B cell (primary cell): Measurements from ENCODE around the gene PEDS1. TPM values are rescaled to one million over a fixed set of nuclear protein-coding genes. Genes with fewer than 3 reads are reported as not detected.

Experiments used
- ATAC-seq: fragments of 200-7000 bp; cut with Tn5 transposase; one replicate; pipeline ENCODE4 v1.10.0; 2021; ENCODE audit warnings: low read depth, mild to moderate bottlenecking, moderate number of reproducible peaks, moderate library complexity
- CTCF ChIA-PET: fragments of 350-600 bp; sonication (Branson Sonifier 250); formaldehyde crosslinking; loops from one replicate; lab custom pipeline; 2021; ENCODE audit warnings: antibody characterized with exemption, inconsistent platforms; lab: Charles Lee
- POLR2A ChIA-PET: fragments of 350-600 bp; sonication (Branson Sonifier 250); formaldehyde crosslinking; loops from one replicate; lab custom pipeline; 2021; ENCODE audit warnings: antibody characterized with exemption; lab: Charles Lee
- DNase-seq: peaks from one replicate; pipeline ENCODE4 v3.0.0; 2013
- H2AFZ ChIP-seq: 2 replicates; pipeline ENCODE4 v1.6.1; 2012; ENCODE audit warnings: mild to moderate bottlenecking, low read depth, low read length; ENCODE audit not compliant: insufficient read depth, poor library complexity, severe bottlenecking
- H3K27ac ChIP-seq, 2 donors: 1 replicate in 1 of 2; 2 replicates in 1 of 2; pipeline ENCODE4 v1.5.1; 2012 to 2013; ENCODE audit warnings: low read length in 2 of 2, mild to moderate bottlenecking in 2 of 2, moderate library complexity in 1 of 2
- H3K27me3 ChIP-seq, 4 experiments: fragments of 200-600 bp in 1 of 4; sonication (generic) in 1 of 4; replicated peaks in 1 of 4; 1 replicate in 2 of 4; 2 replicates in 2 of 4; pipeline versions ENCODE4 v1.6.1 to v1.7.0; 2013 to 2016; ENCODE audit warnings: low read length in 3 of 4, mild to moderate bottlenecking in 2 of 4, mixed read lengths in 1 of 4, moderate library complexity in 1 of 4; ENCODE audit not compliant: insufficient read depth in 4 of 4, control insufficient read depth in 3 of 4; ENCODE audit errors: control extremely low read depth in 1 of 4
- H3K36me3 ChIP-seq, 2 experiments: replicated peaks in 1 of 2; 1 replicate in 1 of 2; 2 replicates in 1 of 2; pipeline versions ENCODE4 v1.6.1 to v1.7.1; 2013; ENCODE audit warnings: low read length in 1 of 2; ENCODE audit not compliant: insufficient read depth in 2 of 2, control insufficient read depth in 1 of 2; ENCODE audit errors: control extremely low read depth in 1 of 2, extremely low read depth in 1 of 2
- H3K4me1 ChIP-seq, 2 donors: fragments of 200-600 bp in 1 of 2; sonication (generic) in 1 of 2; 1 replicate in 1 of 2; 2 replicates in 1 of 2; pipeline versions ENCODE4 v1.5.1 to v1.6.1; 2013 to 2017; ENCODE audit warnings: low read length in 2 of 2; ENCODE audit not compliant: control insufficient read depth in 2 of 2, insufficient read depth in 2 of 2
- H3K4me2 ChIP-seq: replicated peaks from 2 replicates; pipeline ENCODE3; 2012; ENCODE audit warnings: mild to moderate bottlenecking, low read depth, low read length; ENCODE audit not compliant: poor library complexity, severe bottlenecking
- H3K4me3 ChIP-seq, 5 experiments: fragments of 200-600 bp in 1 of 5; sonication (generic) in 1 of 5; 1 replicate in 3 of 5; 2 replicates in 2 of 5; pipeline versions ENCODE4 v1.5.1 to v1.7.0; 2011 to 2016; ENCODE audit warnings: low read length in 4 of 5, mild to moderate bottlenecking in 4 of 5, low read depth in 2 of 5, control low read depth in 1 of 5, moderate library complexity in 1 of 5; ENCODE audit not compliant: insufficient read depth in 1 of 5; ENCODE audit errors: control extremely low read depth in 1 of 5, extremely low read depth in 1 of 5
- H3K79me2 ChIP-seq: fragments of 200-600 bp; sonication (generic); one replicate; pipeline ENCODE4 v1.6.0; 2016; ENCODE audit warnings: low read length; ENCODE audit not compliant: control insufficient read depth, insufficient read depth
- H3K9ac ChIP-seq: fragments of 200-600 bp; sonication (generic); 2 replicates; pipeline ENCODE4 v1.6.1; 2017; ENCODE audit warnings: mild to moderate bottlenecking, low read length, moderate library complexity
- H3K9me3 ChIP-seq, 3 donors: one replicate each; pipeline versions ENCODE4 v1.6.1 to v1.7.1; 2013; ENCODE audit warnings: low read length in 2 of 3; ENCODE audit not compliant: control insufficient read depth in 2 of 3, insufficient read depth in 1 of 3; ENCODE audit errors: control extremely low read depth in 1 of 3
- H4K20me1 ChIP-seq: 2 replicates; pipeline ENCODE4 v1.6.0; 2012; ENCODE audit warnings: mild to moderate bottlenecking, low read length; ENCODE audit not compliant: insufficient read depth, control insufficient read depth, poor library complexity, severe bottlenecking
- H3K27ac Mint-ChIP-seq: one replicate; pipeline ENCODE4 v1.8.0; 2021; ENCODE audit warnings: mixed read lengths
- H3K27me3 Mint-ChIP-seq: one replicate; pipeline ENCODE4 v1.8.0; 2021; ENCODE audit warnings: mixed read lengths
- H3K4me1 Mint-ChIP-seq: one replicate; pipeline ENCODE4 v1.8.0; 2021; ENCODE audit warnings: mixed read lengths
- H3K4me3 Mint-ChIP-seq: one replicate; pipeline ENCODE4 v1.8.0; 2021; ENCODE audit warnings: mixed read lengths
- H3K9me3 Mint-ChIP-seq: one replicate; pipeline ENCODE4 v1.8.0; 2022; ENCODE audit warnings: mixed read lengths; ENCODE audit not compliant: insufficient read depth
- EZH2 ChIP-seq: IDR thresholded peaks from 2 replicates; pipeline ENCODE4 v1.6.1; 2012; ENCODE audit warnings: borderline replicate concordance, low read depth, mild to moderate bottlenecking, moderate library complexity, low read length; ENCODE audit not compliant: insufficient read depth, poor library complexity, severe bottlenecking
- WGBS: methylation state at CpG from one replicate; pipeline ENCODE4 v1.1.5; 2013; ENCODE audit warnings: missing lambda C conversion rate; ENCODE audit not compliant: insufficient coverage; 5-methylcytosine and 5-hydroxymethylcytosine counted together
- intact Hi-C: fragments of 100-400 bp; cut with micrococcal nuclease; formaldehyde crosslinking; loops from one replicate; pipeline ENCODE4 v1.10.0; 2022
- polyA plus RNA-seq: library from polyadenylated mRNA; depleted of rRNA; stranded (reverse); fragments of >200 nt; gene quantifications from 2 replicates; pipeline ENCODE4 v1.2.3, GENCODE V29; 2012
- total RNA-seq, 2 donors: library from RNA; stranded (reverse); fragments of 120-200 nt in 1 of 2; gene quantifications; 1 replicate in 1 of 2; 2 replicates in 1 of 2; pipeline versions ENCODE4 v1.2.3 to v1.2.4, GENCODE V29; 2013 to 2022
- TF ChIP-seq, protein P1 (sequence below): fragments of 200-600 bp; IDR thresholded peaks from one replicate; pipeline ENCODE4 v1.8.0; 2022; ENCODE audit warnings: antibody characterized with exemption, mild to moderate bottlenecking

The PEDS1 gene
- total and polyA plus RNA-seq, 2 donors (not counting 1 experiment from before 2014, with no cell fraction given) = 11.2 to 38.7 TPM

DNA sequence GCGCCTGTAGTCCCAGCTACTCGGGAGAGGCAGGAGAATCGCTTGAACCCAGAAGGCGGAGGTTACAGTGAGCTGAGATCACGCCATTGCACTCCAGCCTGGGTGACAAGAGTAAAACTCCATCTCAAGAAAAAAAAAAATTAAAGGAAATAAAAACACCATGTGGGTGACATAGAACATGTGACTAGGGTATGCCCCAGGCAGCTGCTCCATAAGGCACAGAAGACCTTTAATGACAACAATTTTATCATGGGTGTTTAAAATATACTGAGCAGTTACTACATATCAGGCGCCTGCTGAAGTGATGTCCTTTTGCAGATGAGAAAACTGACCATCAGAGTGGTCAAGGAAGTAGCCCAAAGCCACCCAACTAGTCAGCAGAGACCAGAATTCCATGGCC, 8.0 kb downstream of the PEDS1 start:
- no peak overlapping the region for H3K9ac ChIP-seq
- Mint-ChIP-seq H3K4me1 (peaks cover 39% of the 10 kb centered on the region), H3K27me3 (no peaks in the 10 kb centered on the region), H3K27ac (peak overlapping the region; percentile 97), H3K4me3 (peak overlapping the region; percentile 74), H3K9me3 (no peaks in the 10 kb centered on the region)
- peaks cover 16% of the 10 kb centered on the region for H4K20me1 ChIP-seq
- H3K27me3 ChIP-seq = no peaks in the 10 kb centered on the region
- H3K79me2 ChIP-seq = peaks cover 63% of the 10 kb centered on the region
- no peaks in the 10 kb centered on the region for H3K9me3 ChIP-seq
- H3K4me1 ChIP-seq = peaks cover 22 to 23% of the 10 kb centered on the region in 2 donors
- H3K4me3 ChIP-seq = no peak overlapping the region
- TF ChIP-seq, protein P1, sequence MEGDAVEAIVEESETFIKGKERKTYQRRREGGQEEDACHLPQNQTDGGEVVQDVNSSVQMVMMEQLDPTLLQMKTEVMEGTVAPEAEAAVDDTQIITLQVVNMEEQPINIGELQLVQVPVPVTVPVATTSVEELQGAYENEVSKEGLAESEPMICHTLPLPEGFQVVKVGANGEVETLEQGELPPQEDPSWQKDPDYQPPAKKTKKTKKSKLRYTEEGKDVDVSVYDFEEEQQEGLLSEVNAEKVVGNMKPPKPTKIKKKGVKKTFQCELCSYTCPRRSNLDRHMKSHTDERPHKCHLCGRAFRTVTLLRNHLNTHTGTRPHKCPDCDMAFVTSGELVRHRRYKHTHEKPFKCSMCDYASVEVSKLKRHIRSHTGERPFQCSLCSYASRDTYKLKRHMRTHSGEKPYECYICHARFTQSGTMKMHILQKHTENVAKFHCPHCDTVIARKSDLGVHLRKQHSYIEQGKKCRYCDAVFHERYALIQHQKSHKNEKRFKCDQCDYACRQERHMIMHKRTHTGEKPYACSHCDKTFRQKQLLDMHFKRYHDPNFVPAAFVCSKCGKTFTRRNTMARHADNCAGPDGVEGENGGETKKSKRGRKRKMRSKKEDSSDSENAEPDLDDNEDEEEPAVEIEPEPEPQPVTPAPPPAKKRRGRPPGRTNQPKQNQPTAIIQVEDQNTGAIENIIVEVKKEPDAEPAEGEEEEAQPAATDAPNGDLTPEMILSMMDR = no peak
- no peak for TF ChIP-seq EZH2
- H2AFZ ChIP-seq = no peak overlapping the region
- peaks cover 2 to 42% of the 10 kb centered on the region in 2 experiments for H3K36me3 ChIP-seq
- WGBS = 100% methylated on average over 2 of the region's 6 CpGs
- ChIA-PET POLR2A (no interaction called here), CTCF (interaction anchor here (1.5 kb wide), 2 partner anchors 12 to 25 kb away, joined by 3 to 4 read pairs; no protein-coding TSS in a partner anchor)
- H3K4me2 ChIP-seq = peak overlapping the region; percentile 76
- intact Hi-C loops = no loop called here
- no peak for ATAC-seq
- DNase-seq = no peak
- peak overlapping the region; percentile 90 to 95 for H3K27ac ChIP-seq

- intact Hi-C loops = no loop called here
- Histone ChIP-seq H3K27me3 (no peaks in the 10 kb centered on the region), H3K4me1 (peaks cover 22 to 23% of the 10 kb centered on the region in 2 donors), H3K9me3 (no peaks in the 10 kb centered on the region), H3K4me2 (no peak overlapping the region), H3K36me3 (peaks cover 2 to 45% of the 10 kb centered on the region in 2 experiments), H3K79me2 (peaks cover 71% of the 10 kb centered on the region), H2AFZ (no peak overlapping the region), H4K20me1 (peaks cover 28% of the 10 kb centered on the region), H3K4me3 (no peak overlapping the region), H3K9ac (no peak overlapping the region), H3K27ac (no peak overlapping the region)
- TF ChIP-seq, protein P1 = no peak
- TF ChIP-seq EZH2 = no peak
- WGBS = 100% methylated on average over 3 of the region's 4 CpGs
- ATAC-seq (no peak), DNase-seq (no peak)
- H3K4me3 Mint-ChIP-seq = no peak overlapping the region
- no peaks in the 10 kb centered on the region for H3K9me3 Mint-ChIP-seq
- CTCF ChIA-PET = interaction anchor here (1.1 to 1.5 kb wide), 4 partner anchors 9 to 24 kb away, joined by 3 to 5 read pairs (median 4); partner anchors contain the start of gene PEDS1
- H3K4me1 Mint-ChIP-seq = peaks cover 30% of the 10 kb centered on the region
- H3K27me3 Mint-ChIP-seq = no peaks in the 10 kb centered on the region
- no peak overlapping the region for H3K27ac Mint-ChIP-seq
- POLR2A ChIA-PET = no interaction called here
Observed at GRCh38 chr20:50144362-50144761, 9.2 kb downstream of the PEDS1 start.
